ACC112 (cell line): Measurements from ENCODE around the gene MTOR.
"Not testable (repeated sequence)": the region's sequence is repeated elsewhere in the genome, so short reads cannot be mapped to it uniquely, and the experiment has no call there.

Experiments used
- H2AFZ ChIP-seq: fragments of 200-600 bp; sonication (generic); one replicate; pipeline ENCODE4 v1.6.0; 2017; ENCODE audit warnings: antibody characterized with exemption, low read length; ENCODE audit not compliant: unreplicated experiment
- H3K27ac ChIP-seq: fragments of 200-600 bp; sonication (generic); 2 replicates; pipeline ENCODE4 v1.5.1; 2014; ENCODE audit warnings: low read depth, mild to moderate bottlenecking, antibody characterized with exemption, low read length, moderate library complexity
- H3K27me3 ChIP-seq: fragments of 200-600 bp; sonication (generic); 2 replicates; pipeline ENCODE4 v1.6.1; 2014; ENCODE audit warnings: mild to moderate bottlenecking, antibody characterized with exemption, low read length, moderate library complexity, mixed read lengths; ENCODE audit not compliant: insufficient read depth
- H3K36me3 ChIP-seq: fragments of 200-600 bp; sonication (generic); 2 replicates; pipeline ENCODE4 v1.6.1; 2016; ENCODE audit warnings: mild to moderate bottlenecking, antibody characterized with exemption, low read length, moderate library complexity, mixed read lengths; ENCODE audit not compliant: insufficient read depth
- H3K4me1 ChIP-seq: fragments of 200-600 bp; sonication (generic); one replicate; pipeline ENCODE4 v1.6.1; 2016; ENCODE audit warnings: low read length, mixed read lengths; ENCODE audit not compliant: insufficient read depth, unreplicated experiment, control insufficient read depth
- H3K4me3 ChIP-seq: fragments of 200-600 bp; sonication (generic); 2 replicates; pipeline ENCODE4 v1.5.1; 2014; ENCODE audit warnings: mild to moderate bottlenecking, low read depth, low read length
- H3K79me2 ChIP-seq: fragments of 200-600 bp; sonication (generic); one replicate; pipeline ENCODE4 v1.6.0; 2016; ENCODE audit warnings: low read length; ENCODE audit not compliant: control insufficient read depth, unreplicated experiment, insufficient read depth

MTOR gene

DNA sequence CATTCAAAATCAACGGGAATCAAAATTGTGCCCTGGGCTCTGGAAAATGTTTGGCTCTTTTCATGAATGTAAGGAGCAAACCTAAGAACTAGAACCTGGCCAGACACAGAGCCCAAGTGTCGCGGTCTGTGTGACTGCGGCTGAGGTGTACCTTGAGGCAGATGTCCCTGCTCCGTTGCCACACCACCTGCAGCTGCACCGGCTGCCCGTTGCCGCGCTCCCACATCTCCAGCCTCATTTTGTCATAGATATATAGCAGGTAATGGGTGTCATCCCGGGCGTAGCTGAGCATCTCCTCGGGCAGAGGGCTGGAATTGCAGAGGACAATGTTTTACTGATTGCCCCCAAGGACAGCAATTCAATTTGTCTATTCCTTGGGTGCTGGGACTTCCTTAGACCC is 181.4 kb downstream of the MTOR start:
- no peak overlapping the region for H2AFZ ChIP-seq
- H3K36me3 ChIP-seq = peaks cover 27% of the 10 kb centered on the region; the same call in 1 of the 2 replicates
- H3K27ac ChIP-seq = no peak overlapping the region
- H3K79me2 ChIP-seq = no peaks in the 10 kb centered on the region
- H3K4me3 ChIP-seq = no peak overlapping the region
- H3K4me1 ChIP-seq = no peaks in the 10 kb centered on the region
- H3K27me3 ChIP-seq = no peaks in the 10 kb centered on the region

DNA sequence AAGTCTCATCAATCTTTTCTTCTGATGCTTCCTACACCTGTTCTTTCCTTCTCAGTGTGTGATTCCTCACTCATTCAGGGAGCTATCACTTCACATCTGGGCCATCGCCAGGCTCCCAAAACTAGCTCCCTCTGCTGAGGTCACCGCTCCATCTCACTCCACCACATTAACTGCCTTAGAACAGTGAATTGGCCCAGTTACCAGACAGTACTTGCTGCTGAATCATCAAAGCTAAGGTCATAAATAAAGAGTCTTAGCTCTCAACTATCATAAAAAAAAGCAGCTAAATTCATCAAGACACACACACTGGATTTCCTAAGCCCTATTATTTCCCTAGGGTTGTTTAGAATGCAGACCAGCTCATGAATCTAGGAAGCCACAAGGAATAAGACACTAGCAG is 183.7 kb downstream of the MTOR start:
- Histone ChIP-seq H3K4me3 (no peak overlapping the region), H3K79me2 (no peaks in the 10 kb centered on the region), H2AFZ (no peak overlapping the region), H3K36me3 (peaks cover 31% of the 10 kb centered on the region; the same call in 1 of the 2 replicates), H3K27me3 (no peaks in the 10 kb centered on the region), H3K27ac (no peak overlapping the region), H3K4me1 (no peaks in the 10 kb centered on the region)

DNA sequence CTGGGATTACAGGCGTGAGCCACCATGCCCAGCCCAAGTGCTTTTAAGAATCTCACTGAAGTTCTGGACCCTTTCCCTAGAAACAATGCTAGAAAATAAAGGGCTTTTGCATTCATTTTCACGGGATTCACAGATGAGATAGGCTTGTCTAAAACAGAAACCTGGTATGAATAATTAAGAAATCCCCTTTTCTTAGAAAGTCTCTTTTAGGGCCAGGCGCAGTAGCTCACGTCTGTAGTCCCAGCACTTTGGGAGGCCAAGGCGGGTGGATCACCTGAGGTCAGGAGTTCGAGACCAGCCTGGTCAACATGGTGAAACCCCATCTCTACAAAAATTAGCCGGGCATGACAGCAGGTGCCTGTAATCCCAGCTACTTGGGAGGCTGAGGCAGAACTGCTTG is 189.0 kb downstream of the MTOR start:
- H3K4me1 ChIP-seq, H2AFZ ChIP-seq, H3K27ac ChIP-seq, H3K4me3 ChIP-seq, H3K79me2 ChIP-seq, H3K27me3 ChIP-seq: not testable (repeated sequence)
- H3K36me3 ChIP-seq = peaks cover 17% of the 10 kb centered on the region; the same call in 1 of the 2 replicates

DNA sequence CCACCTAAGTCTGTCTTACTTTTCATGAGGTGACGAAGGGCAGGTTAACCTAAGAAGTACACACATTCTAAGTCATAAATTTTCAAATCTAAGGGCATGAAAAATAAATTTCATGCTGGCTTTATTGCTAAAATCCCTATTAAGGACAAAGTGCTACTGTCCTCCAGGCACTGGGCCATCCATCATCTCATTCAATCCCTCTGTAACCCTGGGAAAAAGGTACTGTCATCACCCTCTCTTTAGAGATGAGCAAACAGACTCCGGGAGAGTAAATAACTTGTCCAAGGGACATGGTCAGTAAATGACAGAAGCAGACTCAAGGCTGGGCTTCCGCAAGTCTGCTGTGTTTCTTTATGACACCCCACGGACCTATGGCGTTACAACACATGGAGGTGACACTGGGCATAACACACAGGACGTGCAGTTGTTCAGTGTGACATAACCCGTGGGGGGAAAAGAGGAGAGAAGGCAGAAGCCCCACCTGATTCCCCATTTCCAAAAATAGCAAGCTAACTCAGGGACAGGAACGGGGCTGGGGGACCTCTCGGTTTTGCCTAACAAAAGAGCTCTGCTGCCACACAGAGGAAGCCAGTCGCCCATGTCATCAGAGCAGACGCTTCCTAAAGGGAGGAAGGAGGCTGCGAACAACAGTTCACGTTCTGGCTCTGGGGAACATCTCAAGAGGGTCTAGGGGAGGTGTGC is 190.0 kb downstream of the MTOR start:
- Histone ChIP-seq H3K4me1 (no peaks in the 10 kb centered on the region), H2AFZ (no peak overlapping the region), H3K79me2 (no peaks in the 10 kb centered on the region), H3K4me3 (no peak overlapping the region), H3K36me3 (peaks cover 18% of the 10 kb centered on the region; the same call in 1 of the 2 replicates), H3K27ac (no peak overlapping the region), H3K27me3 (no peaks in the 10 kb centered on the region)

DNA sequence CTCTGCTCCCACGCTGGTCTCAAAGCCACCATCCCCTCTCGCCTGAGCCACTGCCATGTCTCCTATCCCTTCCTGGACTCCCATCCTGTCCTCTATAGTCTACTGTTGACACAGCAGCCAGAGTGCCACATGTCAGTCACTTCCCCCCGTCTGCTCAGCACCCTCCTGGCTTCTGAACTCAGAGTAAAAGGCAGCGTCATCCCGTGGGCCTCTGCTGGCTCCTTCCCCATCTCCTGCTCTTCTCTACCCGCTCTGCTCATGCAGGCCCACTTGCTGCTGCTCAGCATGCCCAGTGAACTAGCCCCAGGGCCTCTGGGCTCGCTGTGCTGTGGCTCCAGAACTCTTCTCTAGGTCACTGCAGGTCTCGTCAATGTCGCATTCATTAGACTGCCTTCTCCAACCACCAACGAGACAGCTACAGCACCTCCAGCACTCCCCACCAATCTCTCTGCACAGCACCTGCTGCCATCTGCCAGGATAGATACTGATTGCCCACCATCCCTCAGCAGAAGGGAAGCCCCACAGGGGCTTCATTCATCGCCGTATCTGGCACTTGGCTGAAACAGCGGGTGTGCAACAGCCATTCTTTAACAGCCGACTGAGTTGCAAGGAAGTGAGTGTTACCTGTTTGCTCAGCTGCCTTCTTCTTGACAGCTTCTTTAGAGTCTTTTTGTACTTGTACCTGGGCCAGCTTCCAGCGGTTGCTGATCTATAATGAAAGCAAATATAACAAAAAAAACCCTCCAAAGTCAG is 190.7 kb downstream of the MTOR start:
- Histone ChIP-seq H3K4me3 (no peak overlapping the region), H3K79me2 (no peaks in the 10 kb centered on the region), H3K4me1 (no peaks in the 10 kb centered on the region), H3K27ac (no peak overlapping the region), H3K27me3 (no peaks in the 10 kb centered on the region), H3K36me3 (peaks cover 15% of the 10 kb centered on the region; the same call in 1 of the 2 replicates), H2AFZ (no peak overlapping the region)

DNA sequence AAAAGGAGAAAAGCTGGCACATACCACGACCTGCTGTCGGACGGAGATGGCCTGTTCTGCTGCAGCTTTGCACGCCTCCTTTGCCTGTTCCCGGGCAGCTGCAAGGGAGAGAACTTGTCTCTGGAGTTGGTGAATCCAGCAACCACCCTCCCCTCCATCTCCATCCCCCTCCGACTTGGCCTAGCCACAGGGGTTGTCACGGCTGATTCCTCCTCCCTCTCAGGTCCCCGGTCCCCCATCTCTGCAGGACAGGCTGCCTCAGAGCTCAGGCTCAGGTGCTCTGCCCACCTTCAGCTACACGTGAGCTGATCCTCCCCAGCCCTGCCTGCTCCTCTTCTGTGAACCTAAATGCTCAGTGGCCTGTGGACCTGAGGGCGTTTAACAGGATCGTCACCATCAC is 191.5 kb downstream of the MTOR start:
- peaks cover 15% of the 10 kb centered on the region for H3K36me3 ChIP-seq
- H3K79me2 ChIP-seq = no peaks in the 10 kb centered on the region
- no peak overlapping the region for H3K27ac ChIP-seq
- H3K4me1 ChIP-seq = no peaks in the 10 kb centered on the region
- H3K4me3 ChIP-seq = no peak overlapping the region
- no peak overlapping the region for H2AFZ ChIP-seq
- no peaks in the 10 kb centered on the region for H3K27me3 ChIP-seq

DNA sequence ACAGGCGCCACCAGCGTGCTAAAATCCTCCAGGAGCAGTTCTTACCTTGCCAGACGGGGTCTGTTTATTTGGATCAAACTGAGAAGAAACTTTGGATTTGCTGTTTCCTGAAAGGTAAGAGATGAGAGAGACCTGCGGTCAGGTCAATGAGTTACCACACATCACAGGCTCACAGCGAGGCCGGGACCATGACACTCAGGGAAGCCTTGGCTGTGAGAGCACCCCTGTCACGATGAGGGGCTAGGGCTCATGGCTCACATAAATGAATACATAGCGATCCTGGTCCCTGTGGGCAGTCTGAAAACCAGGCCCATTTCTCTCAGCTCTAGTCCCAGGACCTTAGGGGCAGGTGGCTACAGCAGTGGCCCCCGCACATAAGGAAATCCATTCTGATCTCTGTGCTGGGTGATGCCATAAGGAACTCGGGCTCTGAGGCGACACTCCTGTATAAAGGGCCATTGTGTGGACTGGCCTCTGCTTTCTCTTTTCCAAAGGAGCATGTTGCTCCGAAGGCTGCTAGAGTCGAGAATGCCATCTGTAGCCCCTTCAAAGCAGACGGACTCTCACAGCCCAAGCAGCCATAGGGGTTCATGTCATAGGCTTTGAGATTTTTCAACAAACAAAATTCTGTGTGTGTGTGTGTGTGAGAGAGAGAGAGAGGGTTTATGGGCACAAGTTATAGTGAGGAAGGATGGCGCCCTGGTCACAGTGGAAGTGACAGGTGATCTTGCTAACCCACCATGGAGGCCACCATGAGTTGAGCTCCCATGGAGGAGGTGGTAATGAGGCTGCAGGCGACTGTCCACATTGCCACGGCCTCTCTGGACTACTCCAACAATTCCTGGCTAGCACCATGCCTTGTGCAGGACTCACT is 193.5 kb downstream of the MTOR start:
- no peak overlapping the region for H2AFZ ChIP-seq
- peaks cover 19% of the 10 kb centered on the region for H3K36me3 ChIP-seq
- no peak overlapping the region for H3K4me3 ChIP-seq
- H3K27ac ChIP-seq = no peak overlapping the region
- H3K4me1 ChIP-seq = no peaks in the 10 kb centered on the region
- H3K79me2 ChIP-seq = no peaks in the 10 kb centered on the region
- no peaks in the 10 kb centered on the region for H3K27me3 ChIP-seq

DNA sequence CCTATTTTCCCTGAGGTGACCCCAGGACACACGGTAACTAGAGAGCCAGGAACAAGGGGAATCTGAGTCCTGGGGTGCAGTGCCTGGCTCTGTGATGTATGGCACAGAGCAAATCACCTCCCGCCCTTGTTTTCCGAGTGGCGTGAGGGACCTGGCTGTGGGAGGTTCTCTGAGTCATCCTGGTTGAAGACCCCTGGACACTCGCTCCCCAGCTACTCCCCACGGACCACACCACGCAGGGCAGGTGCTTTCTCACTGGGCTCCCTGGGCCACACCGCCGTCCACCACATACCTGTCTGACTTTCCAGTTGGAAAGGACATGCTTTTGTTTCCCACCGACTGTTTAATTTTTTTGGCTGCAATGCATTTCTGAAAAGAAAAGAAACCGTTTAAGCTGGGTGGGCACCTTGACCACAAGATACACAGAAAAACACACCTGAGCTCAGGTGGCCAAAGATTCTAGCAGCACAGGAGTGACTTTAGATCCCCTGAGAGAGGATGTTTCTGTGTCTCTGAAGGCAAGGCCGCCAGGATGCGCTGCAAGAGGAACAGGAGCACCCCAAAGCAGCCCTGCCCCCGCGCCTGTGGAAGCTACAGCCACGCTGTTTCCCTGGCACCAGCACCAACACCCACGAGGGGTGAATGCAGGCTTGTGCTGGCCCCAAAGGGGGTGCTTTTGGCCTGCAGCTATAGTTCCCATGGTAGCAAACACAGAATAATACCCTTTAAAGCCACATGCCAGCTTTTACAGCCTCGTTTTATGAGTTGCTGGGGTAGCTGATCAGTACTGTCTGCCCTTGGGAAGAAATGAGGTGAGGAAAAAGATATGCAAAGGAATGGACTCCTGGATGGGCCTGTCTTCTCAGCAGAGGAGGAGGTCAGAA is 194.4 kb downstream of the MTOR start:
- no peak overlapping the region for H2AFZ ChIP-seq
- no peaks in the 10 kb centered on the region for H3K4me1 ChIP-seq
- no peaks in the 10 kb centered on the region for H3K27me3 ChIP-seq
- peaks cover 19% of the 10 kb centered on the region for H3K36me3 ChIP-seq
- no peak overlapping the region for H3K27ac ChIP-seq
- no peaks in the 10 kb centered on the region for H3K79me2 ChIP-seq
- no peak overlapping the region for H3K4me3 ChIP-seq

DNA sequence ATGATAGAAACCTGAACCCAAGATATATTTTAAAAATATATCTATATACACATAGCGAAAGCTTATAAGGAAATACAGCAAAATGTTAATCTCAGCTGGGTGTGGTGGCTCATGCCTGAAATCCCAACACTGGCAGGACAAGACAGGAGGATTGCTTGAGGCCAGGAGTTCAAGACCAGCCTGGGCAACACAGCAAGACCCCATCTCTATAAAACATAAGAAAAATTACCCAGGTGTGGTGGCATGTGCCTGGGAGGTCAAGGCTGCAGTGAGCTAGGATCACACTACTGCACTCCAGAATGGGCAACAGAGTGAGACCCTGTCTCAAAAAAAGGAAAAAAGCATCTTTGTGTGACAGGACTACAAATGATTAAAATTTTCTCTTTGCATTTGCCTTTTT is 196.6 kb downstream of the MTOR start:
- Histone ChIP-seq H3K79me2 (peaks cover 5% of the 10 kb centered on the region), H3K27ac (no peak overlapping the region), H3K4me3 (no peak overlapping the region), H2AFZ (no peak overlapping the region), H3K36me3 (peaks cover 19% of the 10 kb centered on the region), H3K4me1 (peaks cover 5% of the 10 kb centered on the region), H3K27me3 (no peaks in the 10 kb centered on the region)

DNA sequence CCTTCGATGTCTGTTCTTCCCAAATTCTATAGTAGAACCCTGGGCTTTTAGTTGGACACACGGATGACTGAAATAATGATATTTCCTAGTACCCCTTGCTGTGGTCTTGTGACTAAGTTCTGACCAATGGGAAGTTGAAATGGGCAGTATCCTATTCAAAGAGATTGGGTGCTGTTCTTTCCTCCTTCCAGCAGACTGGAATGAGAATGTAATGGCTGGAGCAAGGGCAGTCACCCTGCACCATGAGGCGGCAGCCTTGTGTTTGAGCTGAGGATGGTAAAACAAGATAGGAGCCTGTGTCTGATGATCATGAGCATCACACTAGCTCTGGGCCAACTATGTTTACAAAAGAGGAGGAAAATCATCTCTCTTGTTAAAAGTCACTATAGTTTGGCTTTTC is 197.4 kb downstream of the MTOR start:
- Histone ChIP-seq H3K27me3 (no peaks in the 10 kb centered on the region), H3K4me1 (peaks cover 5% of the 10 kb centered on the region), H3K27ac (no peak overlapping the region), H3K79me2 (peaks cover 5% of the 10 kb centered on the region), H2AFZ (no peak overlapping the region), H3K36me3 (peaks cover 19% of the 10 kb centered on the region), H3K4me3 (no peak overlapping the region)
